ENCODE results near the gene CTSE.

CTSE gene

DNA sequence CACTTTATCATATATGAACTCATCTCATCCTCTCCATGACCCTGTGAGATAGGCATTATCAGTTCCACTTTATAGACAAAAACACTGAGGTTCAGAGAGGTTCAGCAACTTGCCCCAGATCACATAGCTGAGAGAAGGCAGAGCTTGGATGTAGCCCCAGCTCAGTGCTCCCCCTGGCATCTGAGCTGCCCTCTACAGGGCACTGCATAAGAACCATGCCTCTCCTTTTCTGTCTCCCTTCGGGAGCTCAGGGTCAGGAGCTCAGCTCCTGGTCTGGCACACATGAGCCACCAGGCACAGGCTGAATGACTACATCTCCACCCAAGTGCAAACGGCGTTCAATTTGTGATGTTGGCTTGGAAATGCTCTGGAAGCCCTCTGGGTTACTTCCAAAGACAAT is 37.4 kb downstream of the CTSE start:
- no peaks in the 10 kb centered on the region for H3K27me3 ChIP-seq (ENCODE audit: insufficient read depth, poor library complexity, severe bottlenecking)
- no peaks in the 10 kb centered on the region for H3K9me3 ChIP-seq (ENCODE audit: severe bottlenecking)
- no peak for TF ChIP-seq CTCF (IDR thresholded peaks at IDR 0.05; ENCODE audit: poor library complexity, severe bottlenecking)
- no peak overlapping the region for H3K27ac ChIP-seq (ENCODE audit: poor library complexity, severe bottlenecking)
- DNase-seq (ENCODE audit: low spot score), result no peak
- H3K4me3 ChIP-seq (ENCODE audit: severe bottlenecking), result no peak overlapping the region
- H3K36me3 ChIP-seq (ENCODE audit: low read depth), result peaks cover 17% of the 10 kb centered on the region
- peaks cover 21% of the 10 kb centered on the region for H3K4me1 ChIP-seq (ENCODE audit: insufficient read depth, poor library complexity, severe bottlenecking)
- no peak for ATAC-seq (ENCODE audit: low read depth)

- Histone ChIP-seq H3K4me1 (ENCODE audit: insufficient read depth, poor library complexity, severe bottlenecking) (peaks cover 21% of the 10 kb centered on the region), H3K27me3 (ENCODE audit: insufficient read depth, poor library complexity, severe bottlenecking) (no peaks in the 10 kb centered on the region), H3K27ac (ENCODE audit: poor library complexity, severe bottlenecking) (peak overlapping the region; percentile 73), H3K9me3 (ENCODE audit: severe bottlenecking) (no peaks in the 10 kb centered on the region), H3K4me3 (ENCODE audit: severe bottlenecking) (no peak overlapping the region), H3K36me3 (ENCODE audit: low read depth) (peaks cover 12% of the 10 kb centered on the region)
- DNase-seq (ENCODE audit: low spot score), result no peak
- no peak for ATAC-seq (ENCODE audit: low read depth)
- TF ChIP-seq CTCF (IDR thresholded peaks at IDR 0.05; ENCODE audit: poor library complexity, severe bottlenecking), result no peak
These were observed 38.2 kb downstream of the CTSE start for GRCh38 chr1:205985330-205986005.

DNA sequence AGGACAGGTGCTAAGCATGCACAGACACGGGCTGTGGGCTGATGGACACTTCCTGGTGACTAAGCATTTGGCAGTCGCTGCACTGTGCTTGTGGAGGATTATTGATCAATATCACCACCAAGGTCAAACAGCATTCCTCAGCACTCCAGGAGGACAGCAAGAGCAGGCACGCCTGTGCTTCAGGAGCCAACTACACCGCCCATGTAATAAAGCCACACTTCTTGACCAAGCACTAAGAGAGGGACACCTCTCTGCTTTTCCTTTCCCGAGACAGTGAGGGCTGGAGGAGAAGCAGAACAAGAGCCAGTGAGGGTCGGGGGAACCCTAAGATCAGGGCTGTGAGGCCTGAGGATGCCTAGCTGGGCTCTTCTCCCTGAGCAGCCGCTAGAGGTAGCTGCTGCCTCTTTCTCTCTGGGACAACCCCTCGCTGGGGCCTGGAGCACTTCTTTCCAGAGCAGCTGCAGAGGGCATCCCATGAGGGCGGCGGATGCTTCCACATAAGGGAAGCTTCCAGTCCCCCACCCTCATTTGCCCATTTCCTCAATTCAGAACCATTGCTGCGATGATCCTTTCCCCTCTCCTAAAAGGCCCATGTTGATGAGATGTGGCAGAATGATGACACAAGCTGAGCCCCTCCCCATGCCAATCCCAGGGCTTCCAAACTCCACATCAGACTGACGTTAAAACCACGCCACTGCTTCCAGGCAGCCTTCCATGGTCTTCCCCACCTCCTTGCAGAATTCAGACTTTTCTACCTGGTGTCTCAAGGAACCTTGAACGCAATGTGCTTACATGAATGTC is 39.6 kb downstream of the CTSE start:
- DNase-seq (ENCODE audit: low spot score) (peak; percentile 90), ATAC-seq (ENCODE audit: low read depth) (peak; percentile 91)
- H3K9me3 ChIP-seq (ENCODE audit: severe bottlenecking), result no peaks in the 10 kb centered on the region
- H3K4me1 ChIP-seq (ENCODE audit: insufficient read depth, poor library complexity, severe bottlenecking), result peaks cover 21% of the 10 kb centered on the region
- peaks cover 12% of the 10 kb centered on the region for H3K36me3 ChIP-seq (ENCODE audit: low read depth)
- peak overlapping the region; percentile 73 for H3K27ac ChIP-seq (ENCODE audit: poor library complexity, severe bottlenecking)
- no peaks in the 10 kb centered on the region for H3K27me3 ChIP-seq (ENCODE audit: insufficient read depth, poor library complexity, severe bottlenecking)
- H3K4me3 ChIP-seq (ENCODE audit: severe bottlenecking), result no peak overlapping the region
- TF ChIP-seq CTCF (IDR thresholded peaks at IDR 0.05; ENCODE audit: poor library complexity, severe bottlenecking), result peak; percentile 79

DNA sequence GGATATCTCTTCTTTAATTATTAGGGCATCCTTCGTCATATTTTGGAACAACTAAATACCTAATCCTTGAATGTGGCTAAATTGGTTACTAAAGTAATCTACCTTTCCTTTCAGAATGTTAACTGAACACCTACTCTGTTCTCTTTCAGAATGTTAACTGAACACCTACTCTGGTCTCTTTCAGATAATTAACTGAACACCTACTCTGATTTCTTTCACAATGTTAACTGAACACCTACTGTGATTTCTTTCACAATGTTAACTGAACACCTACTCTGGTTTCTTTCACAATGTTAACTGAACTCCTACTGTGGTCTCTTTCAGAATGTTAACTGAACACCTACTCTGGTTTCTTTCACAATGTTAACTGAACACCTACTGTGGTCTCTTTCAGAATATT is 42.4 kb downstream of the CTSE start:
- no peak for ATAC-seq (ENCODE audit: low read depth)
- no peaks in the 10 kb centered on the region for H3K9me3 ChIP-seq (ENCODE audit: severe bottlenecking)
- H3K27me3 ChIP-seq (ENCODE audit: insufficient read depth, poor library complexity, severe bottlenecking), result no peaks in the 10 kb centered on the region
- H3K36me3 ChIP-seq (ENCODE audit: low read depth), result peaks cover 4% of the 10 kb centered on the region
- no peak for TF ChIP-seq CTCF (IDR thresholded peaks at IDR 0.05; ENCODE audit: poor library complexity, severe bottlenecking)
- peaks cover 29% of the 10 kb centered on the region for H3K4me1 ChIP-seq (ENCODE audit: insufficient read depth, poor library complexity, severe bottlenecking)
- no peak for DNase-seq (ENCODE audit: low spot score)
- no peak overlapping the region for H3K4me3 ChIP-seq (ENCODE audit: severe bottlenecking)
- no peak overlapping the region for H3K27ac ChIP-seq (ENCODE audit: poor library complexity, severe bottlenecking)

Measured in RWPE2 (cell line).